ENCODE results near the gene MAML3. TPM values are rescaled to one million over a fixed set of nuclear protein-coding genes. Genes with fewer than 3 reads are reported as not detected.

The MAML3 gene
- total RNA-seq, 2 experiments from 2014 or later, result 2.5 to 2.9 TPM

DNA sequence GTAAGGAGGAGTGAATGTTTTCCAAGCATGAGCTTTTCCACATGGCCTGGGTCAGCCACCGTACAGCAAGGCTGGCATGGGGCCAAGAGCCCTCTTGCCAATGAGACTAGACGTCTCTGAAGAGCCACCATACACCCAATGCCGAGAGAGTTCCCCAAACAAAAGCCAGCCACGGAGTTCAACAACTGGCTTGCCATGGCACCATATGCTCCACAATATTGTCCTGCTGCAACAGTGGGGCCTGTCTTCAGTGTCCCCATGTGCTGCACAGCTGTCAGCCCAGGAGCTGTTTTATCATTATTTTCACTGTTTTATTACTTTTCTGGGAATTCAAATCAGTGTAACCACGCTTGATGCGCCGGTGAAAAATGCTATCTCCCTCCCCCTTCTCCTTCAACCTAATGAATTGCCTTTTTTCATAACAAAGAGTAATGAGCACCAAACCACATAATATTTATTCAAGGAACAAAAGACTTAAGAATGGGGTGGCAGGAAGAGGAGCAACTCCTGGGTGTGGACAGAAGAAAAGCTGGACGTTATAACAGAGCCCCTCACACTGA lies 18.4 kb downstream of the MAML3 start:
- Histone ChIP-seq H3K27ac (ENCODE audit: low read depth in 1 of 2, low read length in 2 of 2) (no peak overlapping the region), H3K4me3 (ENCODE audit: low read length) (no peak overlapping the region), H3K9me3 (ENCODE audit: control insufficient read depth in 1 of 2, insufficient read depth in 1 of 2, low read length in 2 of 2) (no peaks in the 10 kb centered on the region), H3K36me3 (ENCODE audit: insufficient read depth, low read length) (no peaks in the 10 kb centered on the region), H3K4me1 (ENCODE audit: insufficient read depth, low read length) (no peaks in the 10 kb centered on the region), H3K27me3 (ENCODE audit: control insufficient read depth in 1 of 2, insufficient read depth in 2 of 2, low read length in 2 of 2) (no peaks in the 10 kb centered on the region)
- TF ChIP-seq, protein P1, sequence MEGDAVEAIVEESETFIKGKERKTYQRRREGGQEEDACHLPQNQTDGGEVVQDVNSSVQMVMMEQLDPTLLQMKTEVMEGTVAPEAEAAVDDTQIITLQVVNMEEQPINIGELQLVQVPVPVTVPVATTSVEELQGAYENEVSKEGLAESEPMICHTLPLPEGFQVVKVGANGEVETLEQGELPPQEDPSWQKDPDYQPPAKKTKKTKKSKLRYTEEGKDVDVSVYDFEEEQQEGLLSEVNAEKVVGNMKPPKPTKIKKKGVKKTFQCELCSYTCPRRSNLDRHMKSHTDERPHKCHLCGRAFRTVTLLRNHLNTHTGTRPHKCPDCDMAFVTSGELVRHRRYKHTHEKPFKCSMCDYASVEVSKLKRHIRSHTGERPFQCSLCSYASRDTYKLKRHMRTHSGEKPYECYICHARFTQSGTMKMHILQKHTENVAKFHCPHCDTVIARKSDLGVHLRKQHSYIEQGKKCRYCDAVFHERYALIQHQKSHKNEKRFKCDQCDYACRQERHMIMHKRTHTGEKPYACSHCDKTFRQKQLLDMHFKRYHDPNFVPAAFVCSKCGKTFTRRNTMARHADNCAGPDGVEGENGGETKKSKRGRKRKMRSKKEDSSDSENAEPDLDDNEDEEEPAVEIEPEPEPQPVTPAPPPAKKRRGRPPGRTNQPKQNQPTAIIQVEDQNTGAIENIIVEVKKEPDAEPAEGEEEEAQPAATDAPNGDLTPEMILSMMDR (IDR thresholded peaks at IDR 0.05), result no peak
- intact Hi-C loops (cut with DNase I, micrococcal nuclease), result no loop called here
- H3K27me3 Mint-ChIP-seq, result no peaks in the 10 kb centered on the region
- no peak overlapping the region for H3K27ac Mint-ChIP-seq
- DNase-seq (no peak), ATAC-seq (ENCODE audit: poor library complexity) (no peak)
- no peaks in the 10 kb centered on the region for H3K36me3 Mint-ChIP-seq (ENCODE audit: low read depth)
- no peaks in the 10 kb centered on the region for H3K9me3 Mint-ChIP-seq
- CTCF ChIA-PET, result no interaction called here
- POLR2A ChIA-PET, result no interaction called here
- no peak overlapping the region for H3K4me3 Mint-ChIP-seq
- H3K4me1 Mint-ChIP-seq (ENCODE audit: low read depth), result peaks cover 16% of the 10 kb centered on the region

DNA sequence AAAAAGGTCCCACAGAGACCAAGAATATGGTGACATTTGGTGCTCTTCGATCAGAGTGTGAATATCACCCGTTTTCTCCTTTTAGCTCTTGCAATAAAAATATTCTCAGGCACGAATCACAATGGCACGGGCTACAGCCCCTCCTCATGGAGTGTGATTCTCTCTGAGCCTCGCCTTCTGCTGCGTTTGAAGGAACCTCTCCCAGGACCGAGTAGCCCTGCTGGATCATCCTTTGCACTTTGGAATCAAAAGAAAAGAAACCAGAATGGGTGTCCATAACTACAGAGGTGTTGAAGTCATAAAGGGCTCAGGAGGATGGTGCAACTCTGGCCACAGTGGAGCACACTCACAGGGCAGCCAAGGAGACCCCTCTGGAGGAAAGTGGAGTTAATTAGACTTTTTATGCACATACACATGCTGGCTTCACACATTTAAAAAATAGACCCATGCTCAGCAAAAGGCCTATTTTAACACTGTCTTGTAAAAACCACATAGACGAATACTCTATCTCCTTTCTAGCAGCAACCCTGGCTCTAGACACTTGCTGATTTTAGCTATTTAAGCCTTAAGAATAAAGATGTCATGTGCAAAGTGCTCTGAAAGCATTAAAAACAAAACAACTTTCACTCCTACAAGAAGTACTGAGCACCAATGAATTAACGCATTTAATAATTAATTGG lies 19.1 kb downstream of the MAML3 start:
- no peak overlapping the region for H3K27ac Mint-ChIP-seq
- H3K36me3 Mint-ChIP-seq (ENCODE audit: low read depth), result no peaks in the 10 kb centered on the region
- no peak for ATAC-seq (ENCODE audit: poor library complexity)
- H3K4me3 Mint-ChIP-seq, result no peak overlapping the region
- Histone ChIP-seq H3K9me3 (ENCODE audit: control insufficient read depth in 1 of 2, insufficient read depth in 1 of 2, low read length in 2 of 2) (no peaks in the 10 kb centered on the region), H3K4me3 (ENCODE audit: low read length) (no peak overlapping the region), H3K36me3 (ENCODE audit: insufficient read depth, low read length) (no peaks in the 10 kb centered on the region), H3K27me3 (ENCODE audit: control insufficient read depth in 1 of 2, insufficient read depth in 2 of 2, low read length in 2 of 2) (no peaks in the 10 kb centered on the region), H3K27ac (ENCODE audit: low read depth in 1 of 2, low read length in 2 of 2) (no peak overlapping the region), H3K4me1 (ENCODE audit: insufficient read depth, low read length) (no peaks in the 10 kb centered on the region)
- CTCF ChIA-PET, result no interaction called here
- H3K9me3 Mint-ChIP-seq, result no peaks in the 10 kb centered on the region
- peaks cover 16% of the 10 kb centered on the region for H3K4me1 Mint-ChIP-seq (ENCODE audit: low read depth)
- no peaks in the 10 kb centered on the region for H3K27me3 Mint-ChIP-seq
- no peak for DNase-seq
- intact Hi-C loops (cut with DNase I, micrococcal nuclease), result no loop called here
- TF ChIP-seq, protein P1 (IDR thresholded peaks at IDR 0.05), result no peak
- POLR2A ChIA-PET, result no interaction called here

DNA sequence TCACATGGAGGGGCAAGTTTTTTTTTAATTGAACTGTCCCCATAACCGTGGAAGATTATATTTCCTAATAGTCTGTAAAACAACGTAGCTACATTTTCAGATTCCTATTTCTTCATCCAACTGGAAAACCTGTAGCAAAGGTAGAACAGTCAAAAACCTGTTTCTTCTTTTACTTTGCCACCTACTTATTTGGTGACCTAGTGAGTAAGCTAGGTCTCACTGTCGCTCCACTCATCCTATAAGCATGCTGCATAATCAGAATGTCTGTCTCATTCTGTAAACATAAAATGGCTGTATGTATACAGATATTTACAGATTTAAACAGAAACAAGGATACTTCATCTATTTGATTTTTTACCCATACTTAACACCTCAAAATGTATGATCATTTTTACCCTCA lies 20.4 kb downstream of the MAML3 start:
- ATAC-seq (ENCODE audit: poor library complexity) (no peak), DNase-seq (no peak)
- ChIA-PET CTCF (interaction anchor here (1.2 kb wide), 1 partner anchor 120 kb away, joined by 3 read pairs; no protein-coding TSS in a partner anchor), POLR2A (interaction anchor here (1.1 to 1.6 kb wide), 2 partner anchors 9 to 10 kb away, joined by 5 to 6 read pairs; no protein-coding TSS in a partner anchor)
- no peaks in the 10 kb centered on the region for H3K27me3 ChIP-seq (ENCODE audit: control insufficient read depth in 1 of 2, insufficient read depth in 2 of 2, low read length in 2 of 2)
- no peaks in the 10 kb centered on the region for H3K9me3 ChIP-seq (ENCODE audit: control insufficient read depth in 1 of 2, insufficient read depth in 1 of 2, low read length in 2 of 2)
- no peak overlapping the region for H3K27ac Mint-ChIP-seq
- H3K36me3 Mint-ChIP-seq (ENCODE audit: low read depth), result no peaks in the 10 kb centered on the region
- H3K36me3 ChIP-seq (ENCODE audit: insufficient read depth, low read length), result no peaks in the 10 kb centered on the region
- no peak overlapping the region for H3K27ac ChIP-seq (ENCODE audit: low read depth in 1 of 2, low read length in 2 of 2)
- no peak overlapping the region for H3K4me3 Mint-ChIP-seq
- no peaks in the 10 kb centered on the region for H3K4me1 ChIP-seq (ENCODE audit: insufficient read depth, low read length)
- peaks cover 16% of the 10 kb centered on the region for H3K4me1 Mint-ChIP-seq (ENCODE audit: low read depth)
- no peak overlapping the region for H3K4me3 ChIP-seq (ENCODE audit: low read length)
- H3K9me3 Mint-ChIP-seq, result no peaks in the 10 kb centered on the region
- intact Hi-C loops (cut with DNase I, micrococcal nuclease), result no loop called here
- TF ChIP-seq, protein P1 (IDR thresholded peaks at IDR 0.05), result no peak
- H3K27me3 Mint-ChIP-seq, result no peaks in the 10 kb centered on the region

All from CD4-positive, alpha-beta T cell (primary cell).